ENCODE measurements around the gene MRO.
"Not testable (repeated sequence)": the region's sequence is repeated elsewhere in the genome, so short reads cannot be mapped to it uniquely, and the experiment has no call there.

The MRO gene

DNA sequence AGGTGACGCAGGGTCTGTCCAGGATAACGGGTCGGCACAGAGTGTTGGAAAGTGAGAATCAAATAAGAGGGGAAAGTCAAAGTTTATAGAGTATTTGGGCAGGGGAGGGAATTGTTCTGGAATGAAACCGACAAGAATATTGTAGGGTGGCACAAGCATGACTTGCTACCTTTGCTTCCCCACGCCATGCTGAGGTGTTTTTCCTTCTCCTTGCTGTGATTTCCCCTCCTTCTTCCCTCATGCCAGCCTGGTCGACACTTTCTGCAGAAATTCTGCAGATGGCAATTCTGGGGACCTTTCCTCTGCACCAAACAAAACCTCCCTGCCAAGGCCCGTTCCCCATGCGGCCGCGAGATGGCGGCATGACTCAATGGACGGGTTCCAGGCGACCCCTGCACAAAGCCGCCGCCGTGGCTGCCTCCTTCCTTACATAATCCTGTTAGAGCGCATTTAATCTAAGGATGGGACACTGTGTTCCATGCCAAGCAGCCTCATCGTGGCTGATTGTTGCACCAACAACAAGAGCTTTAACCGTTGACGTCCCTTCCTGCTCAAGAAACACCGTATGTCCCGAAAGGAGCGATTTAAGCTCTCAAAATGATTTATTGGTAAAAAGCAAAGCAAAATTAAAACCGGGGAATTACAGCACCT, at the start of gene MRO:
Gene MRO, minus strand, starts transcription at position 289 of the 651 bp plus-strand sequence. CDS start 10,616 bp downstream, outside the sequence.
- peak; percentile 58 to 68 for DNase-seq (ENCODE audit: low read depth in 2 of 2)

DNA sequence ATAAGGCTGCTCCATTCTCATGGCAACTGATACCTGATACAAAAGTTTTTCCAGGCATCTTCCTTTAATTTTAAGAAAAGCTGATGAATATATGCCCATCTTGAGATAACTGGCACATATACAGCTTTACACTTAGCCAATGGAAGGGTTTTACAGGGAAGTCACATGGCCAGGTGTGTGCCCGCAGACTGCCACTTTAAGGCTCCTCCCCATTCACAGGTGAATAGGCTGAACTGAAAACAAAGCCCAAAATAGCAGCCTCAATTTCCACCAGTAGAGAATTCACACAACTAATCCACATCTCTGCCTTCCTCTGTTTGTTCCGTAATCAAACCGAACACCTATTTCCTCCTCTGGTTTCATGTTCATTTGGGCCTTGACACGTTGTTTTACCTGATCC, 49.3 kb upstream of the MRO start:
- no peak for DNase-seq (ENCODE audit: low read depth in 2 of 2)

DNA sequence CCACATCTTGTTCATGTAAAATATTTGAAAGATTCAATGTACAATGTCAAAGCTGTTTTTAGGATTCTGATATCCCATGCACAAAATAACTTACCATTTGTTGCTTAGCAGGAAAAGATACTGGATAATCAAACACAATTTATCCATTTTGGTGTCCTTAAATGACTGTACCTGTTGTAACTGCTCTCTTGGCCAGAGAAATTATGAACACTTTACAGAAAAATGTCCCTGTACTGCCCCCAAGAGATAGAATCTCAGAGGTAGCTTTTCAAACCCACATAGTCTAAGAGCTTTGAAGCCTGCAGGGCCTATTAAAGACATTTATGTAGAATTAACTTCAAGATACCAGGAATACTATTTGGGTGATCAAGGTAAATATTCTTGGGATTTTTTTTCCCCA, 46.9 kb upstream of the MRO start:
- DNase-seq (ENCODE audit: low read depth in 2 of 2): no peak

DNA sequence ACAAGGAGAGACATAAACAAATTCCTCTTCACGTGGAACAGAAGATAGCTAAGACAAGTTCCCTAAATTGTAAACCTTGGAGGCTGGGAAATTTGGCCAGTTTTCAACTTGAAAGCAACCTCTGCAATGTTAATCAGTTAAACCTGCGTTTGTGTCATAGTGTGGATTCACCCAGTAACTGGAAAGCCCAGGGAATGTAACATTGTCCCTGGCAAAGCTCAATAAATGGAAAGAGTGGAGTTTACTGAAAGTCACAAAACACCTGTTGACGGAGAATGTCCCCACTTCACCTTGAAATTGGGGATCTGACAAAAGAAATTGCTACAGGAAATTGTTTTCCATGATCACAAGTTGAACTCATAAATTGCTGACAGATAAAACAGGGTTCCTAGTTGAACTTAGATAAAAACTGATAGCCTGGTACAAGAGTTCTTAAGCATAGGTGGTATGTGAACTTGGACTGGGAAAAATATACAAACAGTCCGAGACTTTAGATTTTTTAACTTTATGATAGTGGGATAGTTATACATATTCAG, 44.1 kb upstream of the MRO start:
- DNase-seq (ENCODE audit: low read depth in 2 of 2): no peak

DNA sequence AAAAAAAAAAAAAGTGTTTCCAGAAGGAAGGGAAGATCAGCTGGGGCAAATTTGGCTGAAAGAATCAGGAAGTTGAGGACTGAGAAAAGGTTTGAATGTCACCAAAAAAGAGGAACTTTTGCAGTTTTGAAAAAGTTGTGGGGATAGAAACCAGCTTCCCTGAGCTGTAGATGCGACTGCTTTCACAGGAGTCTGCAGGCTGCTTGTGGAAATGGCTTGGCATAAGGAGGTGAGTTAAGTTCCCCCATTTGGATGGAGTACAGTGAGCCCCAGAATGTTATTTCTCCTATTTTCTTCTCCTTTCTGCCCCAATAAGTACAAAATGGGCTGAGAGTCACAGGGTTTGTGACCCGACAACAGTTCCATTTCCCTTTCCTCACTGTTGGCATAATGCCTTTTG, 42.6 kb upstream of the MRO start:
- no peak for DNase-seq (ENCODE audit: low read depth in 2 of 2)

DNA sequence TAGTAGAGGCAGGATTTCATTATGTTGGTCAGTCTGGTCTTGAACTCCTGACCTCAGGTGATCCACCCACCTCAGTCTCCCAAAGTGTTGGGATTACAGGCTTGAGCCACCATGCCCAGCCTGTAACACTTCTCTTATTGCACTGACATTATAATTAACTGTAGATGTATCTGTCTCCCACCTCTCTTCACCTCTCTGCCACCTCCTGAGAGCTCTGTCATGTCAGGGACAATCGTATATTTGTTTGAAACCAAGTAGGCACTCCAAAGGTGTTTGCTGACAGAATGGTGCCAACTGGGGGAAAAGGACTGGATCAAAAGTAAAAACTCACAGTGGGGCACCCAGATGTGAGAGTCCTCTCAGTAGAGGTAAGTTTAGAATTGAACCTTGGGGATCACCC, 41.8 kb upstream of the MRO start:
- DNase-seq (ENCODE audit: low read depth in 2 of 2): no peak

DNA sequence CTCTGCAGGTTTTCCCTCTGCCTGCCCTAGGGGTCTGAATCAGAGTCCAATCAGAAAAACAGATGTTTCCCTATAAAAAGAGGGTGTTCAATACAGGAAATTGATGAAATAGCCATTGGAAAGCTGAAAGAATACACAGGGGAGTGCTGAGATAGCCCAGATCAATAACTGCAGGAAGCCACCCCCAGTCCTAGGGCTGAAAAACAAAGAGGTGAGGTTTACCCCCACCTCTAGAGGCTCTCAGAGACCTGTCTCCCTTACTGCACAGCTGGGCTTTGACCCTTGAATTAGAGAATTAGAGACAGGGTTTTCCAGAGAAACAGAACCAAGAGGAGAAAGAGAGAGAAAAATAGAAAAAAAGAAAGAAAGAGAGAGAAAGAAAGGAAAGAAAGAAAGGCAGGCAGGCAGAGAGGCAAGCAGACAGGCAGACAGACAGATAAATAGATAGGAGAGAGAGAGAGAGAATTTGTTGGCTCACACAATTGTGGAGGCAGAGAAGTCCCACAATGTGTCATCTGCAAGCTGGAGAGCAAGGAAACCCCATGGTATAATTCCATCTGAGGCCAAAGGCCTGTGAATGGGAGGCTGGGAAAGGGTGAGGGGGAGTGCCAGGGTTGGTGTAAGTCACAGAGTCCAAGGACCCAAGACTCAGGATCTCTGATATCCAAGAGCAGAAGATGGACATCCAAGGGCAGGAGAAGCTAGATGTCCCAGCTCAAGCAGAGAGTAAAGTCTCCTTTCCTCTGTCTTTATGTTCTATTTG, 40.2 kb upstream of the MRO start:
- DNase-seq (ENCODE audit: low read depth in 2 of 2): no peak

DNA sequence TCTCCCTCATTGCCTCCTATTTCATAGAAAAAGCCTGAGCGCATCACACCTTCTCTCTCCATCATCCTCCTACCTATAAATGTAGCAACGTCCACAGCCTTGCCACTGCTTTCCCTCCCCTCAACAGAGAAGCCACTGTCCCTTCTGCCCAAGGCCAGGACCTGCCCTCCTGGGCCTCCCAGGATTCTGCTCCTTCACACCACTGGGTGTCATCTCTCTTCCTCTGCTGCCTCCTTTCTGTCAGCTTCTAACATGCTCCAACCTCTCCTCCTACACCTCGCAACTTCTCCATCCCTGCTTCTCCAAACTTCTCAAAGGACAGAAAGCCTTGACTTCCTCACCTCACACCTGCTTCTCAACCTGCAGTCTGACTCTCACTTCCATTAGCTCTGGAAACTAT, 37.9 kb upstream of the MRO start:
- no peak for DNase-seq (ENCODE audit: low read depth in 2 of 2)

DNA sequence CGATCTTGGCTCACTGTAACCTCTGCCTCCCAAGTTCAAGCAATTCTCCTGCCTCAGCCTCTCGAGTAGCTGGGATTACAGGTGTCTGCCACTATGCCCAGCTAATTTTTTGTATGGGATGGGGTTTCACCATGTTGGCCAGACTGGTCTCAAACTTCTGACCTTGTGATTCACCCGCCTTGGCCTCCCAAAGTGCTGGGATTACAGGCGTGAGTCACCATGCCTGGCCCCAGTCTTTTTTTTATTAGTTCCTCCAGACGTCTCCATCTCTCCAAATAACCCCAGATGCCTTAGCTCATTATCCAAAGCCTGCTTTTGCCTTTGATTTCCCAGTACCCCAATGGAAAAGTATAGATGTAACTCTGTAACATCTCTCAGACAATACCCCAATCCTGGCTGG, 37.4 kb upstream of the MRO start:
- DNase-seq (ENCODE audit: low read depth in 2 of 2): not testable (repeated sequence)

DNA sequence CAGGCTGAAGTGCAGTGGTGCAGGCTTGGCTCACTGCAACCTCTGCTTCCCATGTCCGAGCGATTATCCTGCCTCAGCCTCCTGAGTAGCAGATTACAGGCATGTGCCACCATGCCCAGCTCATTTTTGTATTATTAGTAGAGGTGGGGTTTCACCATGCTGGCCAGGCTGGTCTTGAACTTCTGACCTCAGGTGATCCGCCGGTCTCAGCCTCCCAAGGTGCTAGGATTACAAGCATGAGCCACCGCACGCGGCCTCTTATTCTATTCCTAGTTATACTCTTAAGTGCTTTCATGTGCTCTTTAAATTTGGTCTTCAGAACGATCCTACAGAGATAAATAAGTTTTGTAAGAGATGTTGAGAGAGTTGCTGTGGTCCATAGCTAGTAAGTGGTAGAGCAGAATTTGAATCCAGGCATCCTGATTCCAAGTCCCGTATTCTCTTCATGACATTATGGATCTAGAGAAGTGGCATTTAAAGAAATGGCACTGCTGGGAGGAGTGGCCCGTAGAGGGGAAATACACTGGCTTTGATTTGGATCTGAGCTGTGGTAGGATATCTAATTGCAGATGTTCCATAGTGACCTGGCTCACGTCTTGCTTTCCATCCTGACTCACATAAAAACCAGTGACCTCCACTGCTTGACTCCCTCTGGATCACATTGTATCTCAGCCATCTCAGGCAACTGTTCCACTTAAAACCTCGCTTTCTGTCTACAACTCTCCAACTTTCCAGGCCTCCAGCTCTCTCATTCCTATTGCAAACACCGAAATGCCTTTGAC, 36.4 kb upstream of the MRO start:
- DNase-seq (ENCODE audit: low read depth in 2 of 2): no peak

DNA sequence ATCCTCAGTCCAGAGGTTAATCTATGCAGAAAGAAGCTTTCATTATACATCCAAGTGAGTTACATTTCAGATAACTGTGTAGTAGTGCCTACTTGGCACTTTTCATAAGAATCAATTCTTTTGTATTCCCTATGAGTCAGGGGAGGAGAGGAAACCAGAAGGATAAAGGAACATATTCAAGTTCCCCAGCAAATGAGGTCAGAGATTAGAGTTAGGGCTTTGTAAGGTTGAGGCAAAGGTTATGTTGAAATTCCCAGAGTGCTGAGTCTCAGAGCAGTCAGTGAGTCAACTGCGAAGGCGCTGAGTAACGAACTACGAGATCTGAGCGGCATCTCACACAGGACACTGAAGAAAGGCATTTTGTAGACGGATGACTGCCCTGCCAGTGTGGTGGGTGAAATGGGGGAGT, 34.1 kb upstream of the MRO start:
- no peak for DNase-seq (ENCODE audit: low read depth in 2 of 2)

DNA sequence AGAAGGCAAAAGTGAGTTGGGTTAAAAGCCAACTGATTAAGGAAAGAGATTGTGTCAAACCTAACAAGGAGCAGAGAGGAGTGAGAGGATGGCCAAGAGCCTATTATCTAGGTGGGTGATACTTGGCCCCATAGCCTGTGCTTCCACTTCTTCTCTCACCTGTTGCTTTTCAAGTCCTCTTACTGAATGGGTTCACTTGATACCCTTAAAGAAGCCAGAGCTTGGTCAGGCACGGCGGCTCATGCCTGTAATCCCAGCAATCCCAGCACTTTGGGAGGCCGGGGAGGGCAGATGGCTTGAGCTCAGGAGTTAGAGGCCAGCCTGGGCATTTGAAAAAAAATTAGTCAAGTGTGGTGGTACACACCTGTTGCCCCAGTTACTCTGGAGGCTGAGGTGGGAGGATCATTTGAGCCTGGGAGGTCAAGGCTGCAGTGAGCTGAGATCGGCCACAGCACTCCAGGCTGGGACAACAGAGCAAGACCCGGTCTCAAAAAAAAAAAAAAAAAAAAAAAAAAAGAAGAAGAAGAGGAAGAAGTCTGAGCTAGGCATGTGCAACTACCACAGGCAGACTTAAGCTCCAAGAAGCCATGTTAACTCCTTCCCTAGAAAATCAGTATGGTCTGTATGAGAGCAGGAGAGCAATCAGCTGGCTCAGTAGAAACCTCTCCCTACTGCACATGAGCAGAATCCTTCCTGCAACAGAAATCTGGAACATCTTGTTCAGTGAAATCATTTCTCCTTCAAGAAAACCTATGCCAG, 30.7 kb upstream of the MRO start:
- DNase-seq (ENCODE audit: low read depth in 2 of 2): no peak

DNA sequence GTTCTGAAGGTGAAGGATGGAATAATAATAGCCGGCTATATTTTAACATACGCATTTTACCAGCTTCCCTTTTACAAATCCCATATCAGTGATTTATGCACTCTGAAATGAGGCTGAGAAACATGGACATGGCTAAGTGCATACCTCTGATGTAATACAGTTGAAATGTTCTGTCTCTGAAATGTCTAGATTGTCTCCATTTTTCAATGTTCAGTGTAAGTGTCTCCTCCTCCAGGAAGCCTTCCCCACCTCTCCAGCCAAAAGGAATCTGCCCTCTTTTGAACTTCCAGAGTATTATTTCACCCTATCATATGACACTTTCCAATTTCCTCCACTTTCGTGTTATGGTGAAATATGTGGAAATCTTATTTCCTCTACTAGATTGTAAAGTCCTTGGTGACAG, 29.6 kb upstream of the MRO start:
- no peak for DNase-seq (ENCODE audit: low read depth in 2 of 2)

DNA sequence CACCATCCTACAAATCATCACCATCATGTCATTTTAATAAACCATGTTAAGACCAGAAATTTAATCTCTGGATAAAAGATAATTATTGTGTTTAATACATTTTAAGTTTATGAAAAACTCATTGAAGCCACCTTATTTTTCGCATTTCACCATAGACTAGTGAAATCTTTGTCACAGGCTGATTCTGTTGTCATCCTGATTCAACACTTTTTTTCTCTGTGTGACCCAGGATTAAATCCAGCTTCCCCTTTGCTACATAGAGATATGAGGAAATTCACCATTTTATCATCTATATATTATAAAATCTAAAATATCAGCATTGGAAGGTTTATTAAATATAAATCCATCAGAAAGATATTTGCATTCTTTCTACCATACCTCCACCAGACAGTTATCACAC, 29.2 kb upstream of the MRO start:
- no peak for DNase-seq (ENCODE audit: low read depth in 2 of 2)

DNA sequence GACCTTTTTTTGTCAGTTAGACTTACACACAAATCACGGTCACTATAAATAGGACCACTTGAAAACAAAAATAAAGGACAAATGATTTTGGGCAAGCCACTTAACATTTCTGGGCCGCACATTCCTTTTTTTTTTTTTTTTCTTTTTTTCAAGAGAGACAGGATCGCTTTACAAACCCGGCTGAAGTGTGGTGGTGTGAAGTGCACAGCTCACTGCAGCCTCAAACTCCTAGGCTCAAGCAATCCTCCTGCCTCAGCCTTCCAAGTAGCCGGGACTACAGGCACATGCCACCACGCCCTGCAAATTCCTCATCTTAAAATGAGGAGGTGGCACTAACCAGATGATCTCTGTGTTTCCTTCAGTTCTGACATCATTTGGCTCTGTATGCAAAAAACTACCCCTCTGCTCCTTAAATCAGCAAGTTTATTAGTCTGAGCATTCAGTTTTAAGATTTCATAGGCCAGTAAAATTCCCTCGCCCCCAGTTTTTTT, 28.3 kb upstream of the MRO start:
- no peak for DNase-seq (ENCODE audit: low read depth in 2 of 2)

DNA sequence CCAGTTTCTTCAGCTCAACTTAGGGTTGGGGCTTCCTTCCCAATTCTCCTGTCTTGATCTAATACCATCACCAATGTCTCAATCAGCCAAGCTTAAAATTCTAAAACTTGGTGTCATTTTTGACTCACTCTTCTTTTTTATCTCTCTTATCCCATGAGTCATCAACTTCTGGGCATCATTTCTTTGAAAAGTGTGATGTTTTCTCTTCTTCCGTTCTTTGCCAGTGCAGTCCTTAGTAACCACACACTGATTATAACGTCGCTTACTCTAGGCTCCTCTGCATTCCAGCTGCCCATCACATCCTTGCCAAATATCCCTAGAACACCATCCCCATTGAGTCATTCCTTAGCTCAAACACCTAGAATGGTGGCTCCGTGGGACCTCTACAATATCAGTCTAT, 27.4 kb upstream of the MRO start:
- no peak for DNase-seq (ENCODE audit: low read depth in 2 of 2)

DNA sequence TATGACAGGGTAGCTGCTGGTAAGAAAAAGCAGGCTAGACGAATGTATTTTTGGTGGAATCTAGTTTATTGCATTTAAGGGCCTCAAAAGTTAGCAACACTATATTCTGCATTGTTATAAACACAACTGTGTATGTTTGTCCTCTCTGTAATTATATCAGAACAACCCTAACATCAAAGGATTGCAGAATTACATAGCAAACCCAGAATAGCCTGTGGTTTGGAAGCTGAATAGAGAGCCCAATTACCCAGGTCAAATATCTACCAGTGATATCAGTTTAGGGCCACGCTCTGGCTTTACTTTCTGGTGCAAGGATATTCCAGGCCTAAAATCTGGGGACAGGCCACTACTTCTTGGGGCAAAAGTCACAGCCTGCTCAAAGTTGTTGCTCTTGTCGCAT, 25.1 kb upstream of the MRO start:
- DNase-seq (ENCODE audit: low read depth in 2 of 2): no peak

DNA sequence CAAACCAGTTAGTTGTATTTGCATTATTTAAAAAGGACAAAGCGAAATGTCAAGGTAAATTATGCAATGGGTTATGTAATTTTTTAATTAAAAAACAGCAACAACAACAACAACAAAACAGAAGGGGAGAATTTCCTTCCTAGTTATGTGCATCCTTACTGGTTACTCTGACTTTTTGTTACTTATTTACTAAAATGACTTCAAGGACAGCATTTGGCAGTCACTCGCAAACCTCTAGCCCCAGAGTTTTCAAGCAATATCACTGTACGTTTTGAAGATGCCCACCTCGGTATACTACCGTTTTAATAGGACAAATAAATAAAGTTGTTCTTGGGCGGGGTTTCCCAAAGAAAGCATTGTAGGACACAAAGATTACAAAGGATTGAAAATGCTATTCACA, 24.7 kb upstream of the MRO start:
- no peak for DNase-seq (ENCODE audit: low read depth in 2 of 2)

DNA sequence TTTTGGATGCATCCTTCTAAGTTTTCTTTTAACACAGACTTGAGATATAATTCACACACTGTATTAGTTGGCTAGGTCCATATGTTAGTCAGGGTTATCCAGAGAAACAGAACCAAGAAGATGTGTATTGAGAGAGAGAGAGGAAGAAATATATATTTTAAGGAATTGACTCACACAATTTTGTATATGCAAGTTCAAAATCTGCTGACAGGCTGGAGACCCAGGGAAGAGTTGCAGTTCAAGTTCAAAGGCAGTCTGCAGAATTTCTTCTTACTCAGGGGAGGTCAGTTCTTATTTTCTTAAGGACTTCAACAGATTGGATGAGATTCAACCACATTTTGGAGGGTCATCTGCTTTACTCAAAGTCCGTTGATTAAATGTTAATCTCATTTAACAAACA, 23.0 kb upstream of the MRO start:
- DNase-seq (ENCODE audit: low read depth in 2 of 2): no peak

DNA sequence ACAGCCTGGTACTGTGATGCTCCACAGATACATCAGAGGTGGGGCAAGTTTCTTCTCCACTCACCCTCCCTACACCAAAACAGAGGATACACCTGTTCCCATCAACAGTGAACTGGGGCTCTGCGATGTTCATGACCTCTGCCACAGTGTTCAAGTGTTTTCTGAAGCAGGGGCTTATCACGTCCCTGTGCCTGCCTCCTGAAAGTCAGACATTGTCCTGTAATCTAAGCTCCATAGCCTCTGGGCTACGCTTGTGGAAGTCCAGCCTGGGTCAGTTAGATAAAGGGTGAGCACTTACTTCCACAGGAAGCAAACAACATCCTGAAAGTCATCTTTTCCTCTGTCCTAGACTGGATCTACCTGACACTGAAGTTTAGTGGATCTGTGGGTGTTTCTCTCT, 20.2 kb upstream of the MRO start:
- DNase-seq (ENCODE audit: low read depth in 2 of 2): no peak

DNA sequence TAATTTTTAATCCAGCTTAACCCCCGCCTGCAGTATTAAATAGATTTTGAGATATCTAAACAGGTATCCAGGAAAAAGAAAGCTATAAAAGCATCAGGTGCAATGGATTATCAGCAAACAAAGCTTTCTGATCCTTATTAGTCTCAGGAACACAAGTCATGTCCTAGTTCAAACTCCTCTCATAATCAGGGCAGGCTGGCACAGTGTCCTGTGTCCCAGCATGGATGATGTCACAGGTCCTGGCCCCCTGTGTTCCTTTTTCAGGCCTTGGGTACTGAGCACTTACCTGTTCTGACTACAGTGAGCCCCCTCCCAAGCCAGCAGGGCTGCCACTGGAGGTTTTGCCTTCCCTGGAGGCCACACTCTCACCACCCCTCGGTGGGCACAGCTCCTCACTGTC, 19.5 kb upstream of the MRO start:
- DNase-seq (ENCODE audit: low read depth in 2 of 2): no peak

DNA sequence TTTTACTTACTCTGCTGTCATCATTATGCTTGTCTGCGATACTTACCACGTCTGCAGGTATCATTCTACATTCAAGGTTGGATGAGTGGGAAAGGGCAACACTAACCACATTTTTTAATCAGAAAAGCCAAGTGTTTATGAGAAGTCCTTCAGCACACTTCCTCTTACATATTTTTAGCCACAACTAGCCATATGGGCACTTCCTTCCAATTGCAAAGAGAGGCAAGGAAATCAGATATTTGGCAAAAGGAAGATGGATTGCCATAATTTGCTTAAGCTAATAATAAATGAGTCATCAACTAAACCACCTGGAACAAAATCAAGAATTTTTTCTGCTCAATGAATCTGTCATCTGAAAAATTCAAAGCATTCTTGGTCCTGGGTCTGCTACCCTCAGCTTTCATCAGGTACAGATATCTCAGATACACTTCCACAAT, 16.7 kb upstream of the MRO start:
- no peak for DNase-seq (ENCODE audit: low read depth in 2 of 2)

Data from stimulated activated CD8-positive, alpha-beta memory T cell treated with anti-CD3 and anti-CD28 coated beads, Interleukin-15, amount 100 ng/mL, for 48 hours (primary cell).